Activated CD4-positive, alpha-beta T cell treated with anti-CD3 and anti-CD28 coated beads for 1 hour (primary cell): ENCODE data around the gene TAF1B.
"Not testable (repeated sequence)": the region's sequence is repeated elsewhere in the genome, so short reads cannot be mapped to it uniquely, and the experiment has no call there.

Experiments
- DNase-seq: peaks from one replicate; pipeline ENCODE4 v3.0.0-alpha.2; 2020

TAF1B gene

GRCh38 chr2:9887513-9887912 is 44.2 kb downstream of the TAF1B start:
- no peak for DNase-seq

GRCh38 chr2:9889812-9890261 is 46.6 kb downstream of the TAF1B start:
- DNase-seq = no peak

GRCh38 chr2:9892236-9892635 is 49.0 kb downstream of the TAF1B start:
- DNase-seq = no peak

- DNase-seq = no peak
These were observed 52.7 kb downstream of the TAF1B start for GRCh38 chr2:9895669-9896590.

- DNase-seq = no peak
These were observed 54.1 kb downstream of the TAF1B start for GRCh38 chr2:9897331-9897737.

- no peak for DNase-seq
These were observed 54.6 kb downstream of the TAF1B start for GRCh38 chr2:9897846-9898245.

- no peak for DNase-seq
These were observed 62.1 kb downstream of the TAF1B start for GRCh38 chr2:9905413-9905812.

GRCh38 chr2:9907402-9907801 is 64.1 kb downstream of the TAF1B start:
- no peak for DNase-seq

GRCh38 chr2:9908639-9909038 is 65.4 kb downstream of the TAF1B start:
- no peak for DNase-seq

GRCh38 chr2:9909106-9909505 is 65.8 kb downstream of the TAF1B start:
- no peak for DNase-seq

GRCh38 chr2:9910699-9911098 is 67.4 kb downstream of the TAF1B start:
- no peak for DNase-seq

- no peak for DNase-seq
These were observed 69.2 kb downstream of the TAF1B start for GRCh38 chr2:9912468-9912867.

GRCh38 chr2:9914384-9915065 is 71.3 kb downstream of the TAF1B start:
- no peak for DNase-seq

- no peak for DNase-seq
These were observed 75.0 kb downstream of the TAF1B start for GRCh38 chr2:9918275-9918674.

- DNase-seq = no peak
These were observed 76.2 kb downstream of the TAF1B start for GRCh38 chr2:9919512-9919911.

GRCh38 chr2:9927020-9927419 is 83.7 kb downstream of the TAF1B start:
- DNase-seq = not testable (repeated sequence)

GRCh38 chr2:9937258-9937657 is 94.0 kb downstream of the TAF1B start:
- no peak for DNase-seq

- no peak for DNase-seq
These were observed 94.7 kb downstream of the TAF1B start for GRCh38 chr2:9937968-9938367.

- no peak for DNase-seq
These were observed 96.6 kb downstream of the TAF1B start for GRCh38 chr2:9939587-9940485.

GRCh38 chr2:9941196-9941995 is 98.1 kb downstream of the TAF1B start:
- DNase-seq = no peak

GRCh38 chr2:9941996-9942390 is 98.7 kb downstream of the TAF1B start:
- DNase-seq = no peak

GRCh38 chr2:9944330-9944758 is 101.1 kb downstream of the TAF1B start:
- no peak for DNase-seq
